ENCODE results near the gene OR52I1.

Gene OR52I1

GRCh38 chr11:4610258-4610935 is 16.6 kb downstream of the OR52I1 start:
- DNase-seq (ENCODE audit: low read depth in 2 of 2, low spot score in 1 of 2): no peak

- no peak for DNase-seq (ENCODE audit: low read depth in 2 of 2, low spot score in 1 of 2)
These were observed 18.1 kb downstream of the OR52I1 start for GRCh38 chr11:4611986-4612385.

GRCh38 chr11:4615856-4616444 is 22.1 kb downstream of the OR52I1 start:
- DNase-seq (ENCODE audit: low read depth in 2 of 2, low spot score in 1 of 2): no peak

GRCh38 chr11:4619514-4619913 is 25.7 kb downstream of the OR52I1 start:
- no peak for DNase-seq (ENCODE audit: low read depth in 2 of 2, low spot score in 1 of 2)

GRCh38 chr11:4626207-4627099 is 32.6 kb downstream of the OR52I1 start:
- DNase-seq (ENCODE audit: low read depth in 2 of 2, low spot score in 1 of 2): no peak

GRCh38 chr11:4636136-4636535 is 42.3 kb downstream of the OR52I1 start:
- DNase-seq (ENCODE audit: low read depth in 2 of 2, low spot score in 1 of 2): no peak

- DNase-seq (ENCODE audit: low read depth in 2 of 2, low spot score in 1 of 2): peak; percentile 30 to 43
These were observed 43.3 kb downstream of the OR52I1 start, which contains the start of gene OR51D1 for GRCh38 chr11:4636962-4637661. Gene OR51D1, plus strand, starts transcription at chr11:4637477. Its CDS starts 2,314 bp downstream, at chr11:4639791.

GRCh38 chr11:4637662-4638047 is 43.8 kb downstream of the OR52I1 start:
- DNase-seq (ENCODE audit: low read depth in 2 of 2, low spot score in 1 of 2): no peak

GRCh38 chr11:4639931-4640330 is 46.1 kb downstream of the OR52I1 start:
- no peak for DNase-seq (ENCODE audit: low read depth in 2 of 2, low spot score in 1 of 2)

- no peak for DNase-seq (ENCODE audit: low read depth in 2 of 2, low spot score in 1 of 2)
These were observed 47.7 kb downstream of the OR52I1 start for GRCh38 chr11:4641501-4641900.

GRCh38 chr11:4642043-4642442 is 48.2 kb downstream of the OR52I1 start:
- DNase-seq (ENCODE audit: low read depth in 2 of 2, low spot score in 1 of 2): no peak

- no peak for DNase-seq (ENCODE audit: low read depth in 2 of 2, low spot score in 1 of 2)
These were observed 49.2 kb downstream of the OR52I1 start for GRCh38 chr11:4643076-4643475.

- DNase-seq (ENCODE audit: low read depth in 2 of 2, low spot score in 1 of 2): no peak
These were observed 49.8 kb downstream of the OR52I1 start, which contains the start of gene OR51E1 for GRCh38 chr11:4643682-4644081. Gene OR51E1, plus strand, starts transcription at chr11:4643982. Its CDS starts 8,545 bp downstream, at chr11:4652527.

- DNase-seq (ENCODE audit: low read depth in 2 of 2, low spot score in 1 of 2): no peak
These were observed 50.4 kb downstream of the OR52I1 start for GRCh38 chr11:4644233-4644632.

Measured in stimulated activated CD8-positive, alpha-beta memory T cell treated with anti-CD3 and anti-CD28 coated beads, Interleukin-4, amount 100 ng/mL, for 1 hour (primary cell).